Prostate gland (tissue), 2 donors: ENCODE results near the gene MAOA. TPM values are rescaled to one million over a fixed set of nuclear protein-coding genes. Genes with fewer than 3 reads are reported as not detected.

Source experiments
- DNase-seq: peaks from one replicate; pipeline ENCODE4 v3.0.0-alpha.2; 2019; ENCODE audit warnings: low spot score
- H3K27ac ChIP-seq, 2 donors: fragments of 200-600 bp; sonication (generic); 2 replicates each; pipeline ENCODE4 v1.5.1; 2017 to 2019
- H3K27me3 ChIP-seq: fragments of 200-600 bp; sonication (generic); replicated peaks from 2 replicates; pipeline ENCODE4 v1.5.1; 2019; ENCODE audit not compliant: insufficient read depth
- H3K36me3 ChIP-seq, 2 donors: fragments of 200-600 bp; sonication (generic); 1 replicate in 1 of 2; 2 replicates in 1 of 2; pipeline versions ENCODE4 v1.5.1 to v1.8.1; 2017 to 2019
- H3K4me1 ChIP-seq: fragments of 200-600 bp; sonication (generic); replicated peaks from 2 replicates; pipeline ENCODE4 v1.5.1; 2019
- H3K4me3 ChIP-seq, 2 donors: fragments of 200-600 bp; sonication (generic); 2 replicates each; pipeline ENCODE4 v1.5.1; 2017 to 2019
- H3K9me3 ChIP-seq: fragments of 200-600 bp; sonication (generic); 2 replicates; pipeline ENCODE4 v1.5.1; 2017
- POLR2A ChIP-seq: fragments of 450-650 bp; IDR thresholded peaks from one replicate; pipeline ENCODE4 v1.6.1; 2016; ENCODE audit warnings: antibody characterized with exemption, mild to moderate bottlenecking
- POLR2AphosphoS5 ChIP-seq: sonication (generic); formaldehyde crosslinking; IDR thresholded peaks from one replicate; pipeline ENCODE4 v1.6.1; 2017; ENCODE audit warnings: antibody characterized with exemption
- WGBS: methylation state at CpG from one replicate; pipeline ENCODE4 v1.1.5; 2018; 5-methylcytosine and 5-hydroxymethylcytosine counted together
- intact Hi-C: fragments of 100-400 bp; cut with DNase I; formaldehyde crosslinking; loops from one replicate; pipeline ENCODE4 v1.14.2; 2022
- total RNA-seq, 2 donors: library from RNA; depleted of rRNA; stranded (reverse); fragments of >200 nt; gene quantifications; one replicate each; pipeline ENCODE4 v1.1.0, GENCODE V29; 2016
- TF ChIP-seq, protein P1 (sequence below), 4 experiments: fragments of 200-600 bp in 2 of 4; fragments of 450-650 bp in 2 of 4; sonication (generic) in 2 of 4; IDR thresholded peaks; 1 replicate in 3 of 4; 2 replicates in 1 of 4; pipeline ENCODE4 v1.5.1; 2016 to 2019; ENCODE audit warnings: antibody characterized with exemption in 4 of 4, mild to moderate bottlenecking in 2 of 4, moderate library complexity in 2 of 4

Gene MAOA
- total RNA-seq, 2 donors from 2014 or later: 70.7 to 230 TPM

- intact Hi-C loops: no loop called here
These were observed 87.2 kb downstream of the MAOA start for GRCh38 chrX:43743100-43743822.

GRCh38 chrX:43744284-43744683 lies 88.2 kb downstream of the MAOA start:
- Histone ChIP-seq H3K36me3 (no peaks in the 10 kb centered on the region), H3K9me3 (no peaks in the 10 kb centered on the region), H3K4me3 (no peak overlapping the region), H3K4me1 (no peaks in the 10 kb centered on the region), H3K27ac (no peak overlapping the region), H3K27me3 (no peaks in the 10 kb centered on the region)
- intact Hi-C loops: no loop called here
- no peak for DNase-seq
- TF ChIP-seq POLR2AphosphoS5: no peak
- no peak for TF ChIP-seq POLR2A
- TF ChIP-seq, protein P1, sequence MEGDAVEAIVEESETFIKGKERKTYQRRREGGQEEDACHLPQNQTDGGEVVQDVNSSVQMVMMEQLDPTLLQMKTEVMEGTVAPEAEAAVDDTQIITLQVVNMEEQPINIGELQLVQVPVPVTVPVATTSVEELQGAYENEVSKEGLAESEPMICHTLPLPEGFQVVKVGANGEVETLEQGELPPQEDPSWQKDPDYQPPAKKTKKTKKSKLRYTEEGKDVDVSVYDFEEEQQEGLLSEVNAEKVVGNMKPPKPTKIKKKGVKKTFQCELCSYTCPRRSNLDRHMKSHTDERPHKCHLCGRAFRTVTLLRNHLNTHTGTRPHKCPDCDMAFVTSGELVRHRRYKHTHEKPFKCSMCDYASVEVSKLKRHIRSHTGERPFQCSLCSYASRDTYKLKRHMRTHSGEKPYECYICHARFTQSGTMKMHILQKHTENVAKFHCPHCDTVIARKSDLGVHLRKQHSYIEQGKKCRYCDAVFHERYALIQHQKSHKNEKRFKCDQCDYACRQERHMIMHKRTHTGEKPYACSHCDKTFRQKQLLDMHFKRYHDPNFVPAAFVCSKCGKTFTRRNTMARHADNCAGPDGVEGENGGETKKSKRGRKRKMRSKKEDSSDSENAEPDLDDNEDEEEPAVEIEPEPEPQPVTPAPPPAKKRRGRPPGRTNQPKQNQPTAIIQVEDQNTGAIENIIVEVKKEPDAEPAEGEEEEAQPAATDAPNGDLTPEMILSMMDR (IDR thresholded peaks at IDR 0.05): no peak
- WGBS: 80% methylated on average over 3 of the region's 3 CpGs

More at GRCh38 chrX:43743100-43743822, 87.2 kb downstream of the MAOA start:
- H3K36me3 ChIP-seq: no peaks in the 10 kb centered on the region
- H3K4me3 ChIP-seq: no peak overlapping the region
- no peak overlapping the region for H3K27ac ChIP-seq
- H3K27me3 ChIP-seq: no peaks in the 10 kb centered on the region
- H3K9me3 ChIP-seq: no peaks in the 10 kb centered on the region
- H3K4me1 ChIP-seq: no peaks in the 10 kb centered on the region
- 56% methylated on average over 5 of the region's 5 CpGs for WGBS
- TF ChIP-seq, protein P1 (IDR thresholded peaks at IDR 0.05): no peak
- TF ChIP-seq POLR2AphosphoS5 (no peak), POLR2A (no peak)
- no peak for DNase-seq

- Histone ChIP-seq H3K9me3 (no peaks in the 10 kb centered on the region), H3K4me1 (no peaks in the 10 kb centered on the region), H3K27me3 (no peaks in the 10 kb centered on the region), H3K36me3 (no peaks in the 10 kb centered on the region), H3K27ac (no peak overlapping the region), H3K4me3 (no peak overlapping the region)
- intact Hi-C loops: no loop called here
- TF ChIP-seq POLR2A: no peak
- TF ChIP-seq, protein P1 (IDR thresholded peaks at IDR 0.05): no peak
- no peak for TF ChIP-seq POLR2AphosphoS5
- WGBS: 59% methylated on average over 6 of the region's 6 CpGs
- no peak for DNase-seq
These were observed 90.0 kb downstream of the MAOA start for GRCh38 chrX:43745938-43746721.

GRCh38 chrX:43747476-43747875 lies 91.4 kb downstream of the MAOA start:
- intact Hi-C loops: no loop called here
- Histone ChIP-seq H3K4me1 (no peaks in the 10 kb centered on the region), H3K4me3 (no peak overlapping the region), H3K36me3 (no peaks in the 10 kb centered on the region), H3K27me3 (no peaks in the 10 kb centered on the region), H3K9me3 (no peaks in the 10 kb centered on the region), H3K27ac (no peak overlapping the region)
- 94% methylated on average over 2 of the region's 2 CpGs for WGBS
- no peak for TF ChIP-seq POLR2AphosphoS5
- TF ChIP-seq, protein P1 (IDR thresholded peaks at IDR 0.05): no peak
- TF ChIP-seq POLR2A: no peak
- no peak for DNase-seq
